Adipose tissue (tissue), 3 donors: Measurements from ENCODE around the gene ATP8A1. TPM values are rescaled to one million over a fixed set of nuclear protein-coding genes. Genes with fewer than 3 reads are reported as not detected.
"Not testable (repeated sequence)": the region's sequence is repeated elsewhere in the genome, so short reads cannot be mapped to it uniquely, and the experiment has no call there.

Source experiments
- H3K27ac ChIP-seq: one replicate; pipeline ENCODE4 v1.5.1; 2013; ENCODE audit warnings: low read depth, low read length
- WGBS, 3 donors: extraction: QIAGEN DNeasy Blood & Tissue Kit; methylation state at CpG; one replicate each; pipeline ENCODE4 v1.1.7; 2013; 5-methylcytosine and 5-hydroxymethylcytosine counted together
- polyA plus RNA-seq, 3 donors: library from polyadenylated mRNA; stranded (reverse); fragments of 200-250 nt; gene quantifications; one replicate each; pipeline ENCODE4 v1.2.3, GENCODE V29; 2013
- donor health status: healthy with polysubstance abuse.
- donor health status: Bipolar disorder and iron deficiency.
- donor health status: healthy.

ATP8A1 gene
- polyA plus RNA-seq, 3 donors, result 4.3 to 6.3 (median 5.3) TPM

DNA sequence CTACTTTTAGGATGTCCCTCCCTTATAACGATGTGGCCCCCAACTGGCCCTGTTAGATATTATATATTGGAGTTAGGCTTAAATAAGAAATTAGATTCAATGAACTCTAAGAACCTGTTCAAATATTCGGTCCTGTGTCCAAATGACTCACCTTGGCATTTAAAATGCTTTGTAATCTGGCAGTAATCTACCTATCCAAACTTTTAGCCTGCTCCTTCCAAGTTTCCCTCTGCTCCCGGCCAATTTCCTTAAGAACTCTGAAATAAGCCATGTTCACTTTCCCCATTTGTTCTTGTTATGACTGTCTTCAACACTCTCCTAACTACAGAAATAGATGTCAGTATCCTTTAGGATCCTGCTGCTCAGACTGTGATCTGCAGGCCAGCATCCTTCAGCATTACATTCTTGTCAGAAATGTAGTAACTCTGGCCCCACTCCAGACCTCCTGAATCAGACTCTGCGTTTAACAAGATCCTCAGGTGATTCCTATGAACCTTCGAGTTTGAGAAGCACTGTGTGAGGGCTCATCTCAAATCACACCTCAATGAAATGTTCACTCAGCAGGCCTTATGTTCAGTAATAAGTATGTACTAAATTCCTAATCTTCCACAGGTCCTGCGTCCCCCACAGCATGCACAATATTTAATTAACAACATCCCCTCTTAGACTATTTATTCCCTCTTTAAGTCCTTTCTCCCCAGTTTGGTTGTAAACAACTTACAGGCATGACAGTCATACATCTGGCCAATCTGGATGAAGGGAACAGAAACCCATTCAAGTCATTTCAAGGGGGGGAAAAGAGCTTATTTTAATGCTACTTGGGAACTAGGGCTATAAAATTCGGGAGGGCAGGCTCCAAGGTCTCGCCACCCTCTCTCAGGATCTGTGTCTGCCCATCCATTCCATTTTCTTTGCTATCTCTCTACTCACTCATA, 3.0 kb downstream of the ATP8A1 start:
- H3K27ac ChIP-seq, result no peak overlapping the region
- 59 to 89% (median 84%) methylated on average over 8 of the region's 8 CpGs for WGBS, 3 donors

GRCh38 chr4:42652529-42653231, 4.2 kb downstream of the ATP8A1 start:
- 67 to 90% (median 78%) methylated on average over 10 of the region's 10 CpGs for WGBS, 3 donors
- H3K27ac ChIP-seq, result not testable (repeated sequence)

DNA sequence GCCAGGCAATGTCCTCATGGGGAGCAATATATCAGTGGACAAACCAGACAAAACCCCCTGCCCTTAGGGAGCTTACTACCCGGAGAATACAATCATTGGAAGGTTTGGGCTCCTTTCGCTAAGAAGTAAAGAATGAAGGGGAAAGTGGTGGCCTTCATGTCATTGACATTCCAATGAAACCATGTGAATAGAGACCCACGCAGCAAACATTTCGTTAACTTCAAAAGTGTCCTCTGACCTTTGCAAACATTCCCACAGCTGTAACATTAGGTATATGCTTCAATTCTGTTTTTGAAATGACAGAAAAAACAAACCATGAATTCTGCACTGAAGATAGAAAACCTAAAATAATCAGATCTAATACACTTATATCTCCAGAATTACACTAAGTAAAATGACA, 7.0 kb downstream of the ATP8A1 start:
- WGBS, 3 donors, result 55 to 82% (median 79%) methylated on average over 4 of the region's 4 CpGs
- no peak overlapping the region for H3K27ac ChIP-seq

DNA sequence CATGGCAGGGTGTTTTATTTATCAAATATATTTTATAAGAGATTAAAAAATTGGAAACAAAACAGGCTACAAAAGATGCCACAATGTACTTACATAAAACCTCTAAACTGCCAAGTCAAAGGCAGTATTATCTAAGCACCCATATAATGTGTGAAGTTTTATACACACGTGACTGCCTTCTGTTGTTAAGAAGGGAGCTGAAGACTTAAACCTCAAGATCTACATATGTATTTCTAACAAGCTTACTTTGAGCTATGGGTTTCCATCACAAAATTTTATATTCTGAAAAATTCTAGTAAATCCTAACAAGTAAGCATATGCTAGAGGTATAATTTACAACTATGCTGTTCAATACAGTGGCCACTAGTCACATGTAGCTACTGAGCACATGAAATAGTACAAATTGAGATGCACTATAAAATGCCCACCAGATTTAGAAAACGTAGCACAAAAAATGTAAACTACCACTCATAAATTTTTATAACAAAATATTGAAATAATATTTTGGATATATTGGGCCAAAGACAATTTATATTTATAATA, 9.8 kb downstream of the ATP8A1 start:
- 88 to 95% (median 92%) methylated on average over 2 of the region's 2 CpGs for WGBS, 3 donors

GRCh38 chr4:42646013-42646784, 10.7 kb downstream of the ATP8A1 start:
- 93 to 94% (median 94%) methylated on average over 8 of the region's 8 CpGs for WGBS, 3 donors
- no peak overlapping the region for H3K27ac ChIP-seq

More for the DNA sequence above, 9.8 kb downstream of the ATP8A1 start:
- no peak overlapping the region for H3K27ac ChIP-seq

- no peak overlapping the region for H3K27ac ChIP-seq
These were observed 12.0 kb downstream of the ATP8A1 start for GRCh38 chr4:42644897-42645296.

DNA sequence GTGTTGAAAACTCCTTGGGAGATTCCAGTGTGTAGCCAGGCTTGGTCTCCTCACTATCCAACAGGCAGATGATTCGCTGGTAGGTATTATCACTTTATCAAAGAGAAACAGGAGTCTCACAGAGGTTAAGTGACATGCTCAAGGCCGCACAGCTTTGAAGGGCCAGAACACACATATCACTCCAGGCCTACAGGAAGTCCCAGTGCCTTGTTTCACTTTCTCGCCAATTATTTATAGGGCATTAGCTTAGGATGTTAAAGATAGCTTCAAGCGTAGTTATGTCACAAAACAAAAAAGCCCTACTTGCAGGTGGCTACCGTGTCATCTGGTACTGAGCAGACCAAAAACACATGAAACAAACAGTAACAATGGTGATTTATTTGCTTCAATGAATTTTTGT, 13.2 kb downstream of the ATP8A1 start:
- WGBS, 3 donors, result 79 to 94% (median 86%) methylated on average over 5 of the region's 5 CpGs
- no peak overlapping the region for H3K27ac ChIP-seq

- no peak overlapping the region for H3K27ac ChIP-seq
- WGBS, 3 donors, result 91 to 95% (median 93%) methylated on average over 7 of the region's 7 CpGs
These were observed 13.9 kb downstream of the ATP8A1 start for GRCh38 chr4:42642845-42643615.

DNA sequence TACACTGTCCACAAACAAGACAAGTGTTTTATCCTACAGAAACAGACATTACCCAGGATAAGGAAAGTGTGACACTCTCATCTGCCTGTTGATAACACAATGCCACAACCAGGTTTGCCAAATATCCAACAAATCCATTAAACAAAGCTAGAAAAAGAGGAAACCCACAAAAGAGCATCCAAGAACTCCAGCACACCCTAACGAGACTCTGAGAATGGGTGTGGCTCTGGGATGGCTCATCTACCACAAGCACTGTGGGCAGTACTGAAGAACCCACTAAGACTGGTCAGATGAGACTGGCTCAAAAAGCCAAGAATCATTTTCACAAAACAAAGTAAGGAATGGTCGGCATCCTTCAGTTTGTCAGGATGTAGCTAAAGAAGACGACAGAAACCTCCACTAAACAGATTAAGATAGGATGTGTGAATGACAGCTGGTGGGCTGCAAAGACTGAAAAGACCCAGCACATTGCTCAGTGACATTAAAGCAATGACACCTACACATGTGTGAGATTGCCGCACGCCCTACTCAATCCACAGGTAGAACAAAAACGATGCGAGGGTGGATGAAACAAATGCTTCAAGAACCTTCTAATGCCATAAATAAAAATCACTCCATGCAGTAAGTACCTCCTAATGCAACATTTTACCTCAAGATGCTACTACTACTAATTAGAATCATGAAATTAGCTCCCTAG, 14.7 kb downstream of the ATP8A1 start:
- WGBS, 3 donors, result 84 to 91% (median 86%) methylated on average over 7 of the region's 7 CpGs
- H3K27ac ChIP-seq, result no peak overlapping the region

DNA sequence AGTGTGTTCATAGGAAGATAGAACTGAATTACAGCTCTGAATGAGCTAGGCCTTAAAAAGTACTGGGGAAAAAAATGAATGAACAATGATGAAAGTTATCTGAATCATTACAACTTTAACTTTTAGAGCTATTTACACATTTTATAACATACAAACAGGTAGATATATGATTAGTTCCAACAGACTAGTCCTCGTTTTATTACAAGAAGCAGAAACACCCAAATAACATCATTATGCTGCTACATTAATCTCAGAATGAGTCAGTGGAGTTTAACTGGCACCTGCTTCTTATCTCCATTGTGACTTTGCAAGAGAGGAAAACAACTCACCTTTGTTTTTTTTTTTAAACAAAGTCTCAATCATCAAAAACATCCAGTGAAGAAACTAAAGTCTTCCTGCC, 15.2 kb downstream of the ATP8A1 start:
- H3K27ac ChIP-seq, result no peak overlapping the region
- WGBS, 3 donors, result 45 to 82% (median 76%) methylated on average over 1 of the region's 1 CpG

- no peak overlapping the region for H3K27ac ChIP-seq
These were observed 15.7 kb downstream of the ATP8A1 start for GRCh38 chr4:42641161-42641560.

GRCh38 chr4:42640613-42641012, 16.3 kb downstream of the ATP8A1 start:
- no peak overlapping the region for H3K27ac ChIP-seq
- WGBS, 3 donors, result 56 to 83% (median 70%) methylated on average over 3 of the region's 3 CpGs

- H3K27ac ChIP-seq, result no peak overlapping the region
- WGBS, 3 donors, result 36 to 73% (median 37%) methylated on average over 3 of the region's 3 CpGs
These were observed 17.9 kb downstream of the ATP8A1 start for GRCh38 chr4:42638993-42639392.

- WGBS, 3 donors, result 67 to 73% (median 72%) methylated on average over 5 of the region's 5 CpGs
- H3K27ac ChIP-seq, result no peak overlapping the region
These were observed 18.6 kb downstream of the ATP8A1 start for GRCh38 chr4:42638321-42638720.

GRCh38 chr4:42637867-42638266, 19.0 kb downstream of the ATP8A1 start:
- H3K27ac ChIP-seq, result no peak overlapping the region

GRCh38 chr4:42637104-42637503, 19.8 kb downstream of the ATP8A1 start:
- no peak overlapping the region for H3K27ac ChIP-seq
- WGBS, 3 donors, result 62 to 93% (median 65%) methylated on average over 3 of the region's 3 CpGs

DNA sequence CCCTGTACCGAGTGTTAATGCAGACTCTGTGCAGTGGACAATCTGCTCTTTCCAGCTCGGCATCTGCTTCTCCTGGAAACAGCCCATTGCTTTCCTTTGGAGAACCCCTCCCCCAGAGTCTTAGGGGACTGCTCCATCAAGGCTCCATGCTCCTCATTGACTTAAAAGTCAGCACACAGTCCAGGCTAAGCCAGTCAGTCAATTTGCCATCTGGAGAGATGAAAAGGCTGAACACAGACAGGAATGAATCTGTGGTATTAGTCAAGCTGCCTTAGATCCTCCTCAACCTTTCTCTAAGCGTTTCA, 20.3 kb downstream of the ATP8A1 start:
- 80 to 92% (median 88%) methylated on average over 3 of the region's 3 CpGs for WGBS, 3 donors
- H3K27ac ChIP-seq, result no peak overlapping the region
